Karpas-422 (cell line): ENCODE measurements around the gene ALS2CL. TPM values are rescaled to one million over a fixed set of nuclear protein-coding genes. Genes with fewer than 3 reads are reported as not detected.
A peak's percentile ranks its signal among the peaks of the same experiment; 100 is the strongest.

ENCODE experiments used
- DNase-seq: peaks from one replicate; pipeline ENCODE4 v3.0.0-alpha.2; 2015
- H2AFZ ChIP-seq: fragments of 200-600 bp; sonication (generic); 2 replicates; pipeline ENCODE4 v1.6.1; 2014; ENCODE audit warnings: antibody characterized with exemption, low read length, mixed read lengths
- H3K27ac ChIP-seq: fragments of 200-600 bp; sonication (generic); 2 replicates; pipeline ENCODE4 v1.5.1; 2014; ENCODE audit warnings: mild to moderate bottlenecking, low read length, moderate library complexity
- H3K27me3 ChIP-seq: fragments of 200-600 bp; sonication (generic); 2 replicates; pipeline ENCODE4 v1.6.1; 2014; ENCODE audit warnings: low read length, mixed read lengths
- H3K36me3 ChIP-seq: fragments of 200-600 bp; sonication (generic); 2 replicates; pipeline ENCODE4 v1.6.1; 2014; ENCODE audit warnings: low read length, mixed read lengths; ENCODE audit not compliant: insufficient read depth
- H3K4me1 ChIP-seq: fragments of 200-600 bp; sonication (generic); 2 replicates; pipeline ENCODE4 v1.6.1; 2014; ENCODE audit warnings: mild to moderate bottlenecking, low read length, mixed read lengths
- H3K4me2 ChIP-seq: fragments of 200-600 bp; sonication (generic); 2 replicates; pipeline ENCODE4 v1.6.1; 2014; ENCODE audit warnings: low read length, low read depth, mild to moderate bottlenecking; ENCODE audit not compliant: poor library complexity, severe bottlenecking
- H3K4me3 ChIP-seq: fragments of 200-600 bp; sonication (generic); 2 replicates; pipeline ENCODE4 v1.5.1; 2014; ENCODE audit warnings: mild to moderate bottlenecking, antibody characterized with exemption, low read length, mixed read lengths
- H3K79me2 ChIP-seq: fragments of 200-600 bp; sonication (generic); 2 replicates; pipeline ENCODE4 v1.6.1; 2014; ENCODE audit warnings: mild to moderate bottlenecking, low read length, mixed read lengths
- H3K9ac ChIP-seq: fragments of 200-600 bp; sonication (generic); 2 replicates; pipeline ENCODE4 v1.6.0; 2014; ENCODE audit warnings: low read length
- H3K9me2 ChIP-seq: fragments of 200-600 bp; sonication (generic), shearing (Covaris generic); replicated peaks from 2 replicates; pipeline ENCODE4 v1.6.0; 2014; ENCODE audit warnings: mild to moderate bottlenecking, low read length, moderate library complexity; ENCODE audit not compliant: insufficient read depth
- H3K9me3 ChIP-seq: fragments of 300-700, 200-600 bp; sonication (generic); 2 replicates; pipeline ENCODE4 v1.6.1; 2014; ENCODE audit warnings: low read length, mixed read lengths
- H4K20me1 ChIP-seq: fragments of 200-600 bp; sonication (generic); 2 replicates; pipeline ENCODE4 v1.6.1; 2014; ENCODE audit warnings: mild to moderate bottlenecking, antibody characterized with exemption, low read length, low read depth; ENCODE audit not compliant: insufficient read depth
- total RNA-seq: library from RNA; depleted of rRNA; stranded (reverse); fragments of >200 nt; shearing (Covaris generic); gene quantifications from 2 replicates; pipeline ENCODE4 v1.2.3, GENCODE V29; 2014; ENCODE audit warnings: low replicate concordance

The ALS2CL gene
- total RNA-seq, 1 experiment from 2014 or later = not detected

DNA sequence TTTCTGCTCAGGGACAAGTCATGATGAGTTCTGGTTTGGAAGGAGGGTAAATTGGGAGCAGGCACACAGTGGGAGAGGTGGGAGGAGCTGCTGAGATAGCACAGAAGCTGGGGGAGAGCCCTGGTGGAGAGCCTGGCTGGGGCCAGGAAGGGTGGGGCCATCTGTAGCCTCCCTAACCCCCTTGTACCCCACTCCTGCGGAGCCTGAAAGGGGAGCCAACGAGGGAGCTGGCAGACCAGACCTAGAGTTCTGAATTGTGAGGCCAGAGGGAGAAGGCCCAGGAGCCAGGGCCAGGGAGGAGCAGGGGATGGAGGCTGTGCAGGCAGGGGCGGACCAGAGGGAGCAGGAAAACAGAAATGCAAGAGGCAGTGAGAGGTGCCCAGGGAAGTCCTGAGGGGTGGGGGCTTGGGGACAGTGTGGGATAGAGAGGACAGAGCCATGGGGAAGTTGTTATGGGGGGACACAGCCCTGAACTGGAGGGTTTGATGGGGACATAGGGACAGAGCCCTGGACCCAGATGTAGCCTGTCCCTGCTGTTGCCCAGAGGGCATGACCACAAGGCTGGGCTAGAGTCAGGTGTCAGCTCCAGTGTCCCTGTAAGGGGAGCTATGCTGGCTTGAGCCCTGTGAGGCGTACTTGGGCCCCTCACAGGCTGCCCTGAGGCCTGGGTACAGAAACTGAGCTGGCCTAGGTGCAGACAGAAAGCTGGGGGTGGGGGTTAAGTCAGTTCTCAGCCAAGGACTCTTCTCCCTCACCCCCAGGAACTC is 8.9 kb upstream of the ALS2CL start:
- H4K20me1 ChIP-seq = no peaks in the 10 kb centered on the region
- H3K4me3 ChIP-seq = no peak overlapping the region
- H3K9ac ChIP-seq = no peak overlapping the region
- no peak overlapping the region for H3K4me2 ChIP-seq
- H2AFZ ChIP-seq = no peak overlapping the region
- H3K27ac ChIP-seq = no peak overlapping the region
- H3K9me2 ChIP-seq = no peaks in the 10 kb centered on the region
- no peaks in the 10 kb centered on the region for H3K36me3 ChIP-seq
- no peaks in the 10 kb centered on the region for H3K4me1 ChIP-seq
- no peaks in the 10 kb centered on the region for H3K9me3 ChIP-seq
- H3K79me2 ChIP-seq = no peaks in the 10 kb centered on the region
- no peak for DNase-seq
- H3K27me3 ChIP-seq = no peaks in the 10 kb centered on the region

DNA sequence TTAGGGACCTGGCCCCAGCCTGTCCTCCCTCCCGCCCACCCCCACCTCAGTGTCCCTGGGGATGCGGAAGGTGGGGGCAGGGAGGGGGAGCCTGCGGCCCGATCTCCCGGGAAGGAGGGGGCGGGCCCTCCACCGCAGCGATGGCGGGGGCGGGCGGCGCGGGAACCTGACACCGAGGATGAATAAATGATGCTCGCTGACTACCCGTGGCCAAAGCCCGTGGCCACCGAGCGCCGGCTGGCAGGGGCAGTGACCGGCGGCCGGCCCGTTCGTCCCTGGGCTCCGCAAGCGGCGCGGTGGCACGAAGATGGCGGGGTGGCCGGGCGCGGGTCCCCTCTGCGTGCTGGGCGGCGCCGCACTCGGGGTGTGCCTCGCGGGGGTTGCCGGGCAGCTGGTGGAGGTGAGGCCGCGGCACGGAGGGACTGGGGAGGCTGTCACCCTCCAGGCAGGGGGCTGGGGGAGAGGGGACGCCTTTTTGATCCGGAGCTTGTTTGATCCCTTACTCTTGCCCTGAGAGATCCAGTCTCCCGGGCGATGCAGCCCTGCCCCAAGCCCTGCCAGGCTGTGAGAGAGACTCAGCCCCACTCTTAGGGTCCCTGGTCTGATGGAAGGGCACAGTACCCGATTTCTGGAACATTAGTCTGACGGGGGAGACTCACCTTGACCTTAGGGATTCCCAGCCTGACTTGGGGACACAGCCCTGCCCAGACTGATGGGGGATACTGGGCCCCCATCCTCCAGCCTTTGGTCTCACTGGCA is 7.9 kb upstream of the ALS2CL start, which contains the start of gene TMIE:
Gene TMIE, plus strand, starts transcription at position 212 of the 759 bp plus-strand sequence. Its CDS starts 96 bp downstream, at position 308.
- H3K4me2 ChIP-seq = no peak within 1 kb of the TSS
- H3K27me3 ChIP-seq = no peaks in the 10 kb centered on the region
- H3K27ac ChIP-seq = no peak within 1 kb of the TSS
- H3K9me2 ChIP-seq = no peaks in the 10 kb centered on the region
- no peaks in the 10 kb centered on the region for H3K9me3 ChIP-seq
- no peaks in the 10 kb centered on the region for H3K36me3 ChIP-seq
- no peak within 1 kb of the TSS for H3K9ac ChIP-seq
- H3K4me1 ChIP-seq = no peaks in the 10 kb centered on the region
- no peak within 1 kb of the TSS for H2AFZ ChIP-seq
- H3K79me2 ChIP-seq = no peaks in the 10 kb centered on the region
- no peak within 1 kb of the TSS for H3K4me3 ChIP-seq
- DNase-seq = no peak
- H4K20me1 ChIP-seq = no peaks in the 10 kb centered on the region

DNA sequence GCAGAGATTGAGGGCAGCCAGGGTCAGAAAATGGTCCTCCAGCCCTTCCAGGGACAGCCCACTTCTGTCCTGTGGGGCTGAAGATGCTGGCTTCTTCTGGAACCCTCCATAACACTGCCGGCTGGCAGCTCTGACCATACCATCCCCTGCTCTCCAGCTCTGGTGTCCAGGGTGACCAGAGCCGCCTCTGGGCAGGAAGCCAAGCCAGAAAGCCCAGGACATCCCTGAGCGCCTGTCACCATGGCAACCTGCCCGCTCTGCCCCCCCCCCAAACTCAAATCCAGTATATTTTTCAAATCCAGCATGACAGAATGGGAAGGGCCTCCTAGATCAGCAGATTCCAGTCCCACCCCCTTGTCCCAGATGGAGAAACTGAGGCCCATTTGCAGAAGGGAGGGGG is 7.3 kb upstream of the ALS2CL start:
- Histone ChIP-seq H3K9me2 (no peaks in the 10 kb centered on the region), H4K20me1 (no peaks in the 10 kb centered on the region), H3K27ac (no peak overlapping the region), H3K9ac (no peak overlapping the region), H2AFZ (no peak overlapping the region), H3K36me3 (no peaks in the 10 kb centered on the region), H3K27me3 (no peaks in the 10 kb centered on the region), H3K9me3 (no peaks in the 10 kb centered on the region), H3K79me2 (no peaks in the 10 kb centered on the region), H3K4me1 (no peaks in the 10 kb centered on the region), H3K4me2 (no peak overlapping the region), H3K4me3 (no peak overlapping the region)
- no peak for DNase-seq

DNA sequence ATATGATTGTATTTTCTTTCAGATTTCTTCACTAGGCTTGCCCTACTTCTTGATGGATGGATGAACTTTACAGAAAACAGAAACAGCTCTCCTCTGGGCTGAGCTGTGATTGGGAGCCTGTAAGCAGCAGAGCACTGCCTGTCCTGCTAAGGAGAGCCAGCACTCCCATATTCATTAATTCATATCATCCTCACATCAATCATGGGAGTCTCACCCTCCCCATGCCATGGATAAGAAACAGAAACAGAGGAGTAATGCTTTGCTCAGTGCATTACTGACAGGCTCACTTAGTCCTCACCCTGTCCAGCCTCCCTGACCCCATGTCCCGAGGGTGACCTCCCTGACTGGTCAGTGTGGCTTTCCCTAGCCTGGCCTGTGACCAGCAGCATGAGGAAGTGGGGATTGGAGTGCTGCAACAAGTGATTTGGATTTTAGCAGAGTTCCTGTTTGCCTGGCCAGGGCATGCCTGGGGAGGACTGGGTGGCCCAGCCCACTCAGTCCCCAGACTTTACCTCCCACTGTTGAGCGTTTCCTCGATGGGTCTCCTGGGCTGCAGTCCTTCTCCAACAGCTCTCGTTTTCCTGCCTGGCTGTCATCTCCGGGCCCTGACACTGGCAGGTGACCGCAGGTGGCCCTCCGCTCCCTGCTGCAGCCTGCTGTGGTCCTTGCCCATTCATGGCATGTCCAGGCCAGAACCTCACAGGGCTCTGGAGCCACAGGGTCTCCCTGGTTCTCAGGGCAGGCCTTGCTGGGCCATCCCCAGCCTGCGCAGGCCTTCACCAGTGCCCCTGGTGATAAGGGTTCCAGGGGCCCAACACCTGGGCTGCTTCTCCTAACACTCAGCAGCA is 6.4 kb upstream of the ALS2CL start:
- no peak overlapping the region for H3K4me2 ChIP-seq
- H3K4me1 ChIP-seq = no peaks in the 10 kb centered on the region
- H4K20me1 ChIP-seq = no peaks in the 10 kb centered on the region
- H3K36me3 ChIP-seq = no peaks in the 10 kb centered on the region
- no peak overlapping the region for H3K27ac ChIP-seq
- H3K9me3 ChIP-seq = no peaks in the 10 kb centered on the region
- no peak overlapping the region for H3K9ac ChIP-seq
- H2AFZ ChIP-seq = no peak overlapping the region
- H3K4me3 ChIP-seq = no peak overlapping the region
- H3K27me3 ChIP-seq = no peaks in the 10 kb centered on the region
- H3K9me2 ChIP-seq = no peaks in the 10 kb centered on the region
- H3K79me2 ChIP-seq = no peaks in the 10 kb centered on the region
- DNase-seq = no peak

DNA sequence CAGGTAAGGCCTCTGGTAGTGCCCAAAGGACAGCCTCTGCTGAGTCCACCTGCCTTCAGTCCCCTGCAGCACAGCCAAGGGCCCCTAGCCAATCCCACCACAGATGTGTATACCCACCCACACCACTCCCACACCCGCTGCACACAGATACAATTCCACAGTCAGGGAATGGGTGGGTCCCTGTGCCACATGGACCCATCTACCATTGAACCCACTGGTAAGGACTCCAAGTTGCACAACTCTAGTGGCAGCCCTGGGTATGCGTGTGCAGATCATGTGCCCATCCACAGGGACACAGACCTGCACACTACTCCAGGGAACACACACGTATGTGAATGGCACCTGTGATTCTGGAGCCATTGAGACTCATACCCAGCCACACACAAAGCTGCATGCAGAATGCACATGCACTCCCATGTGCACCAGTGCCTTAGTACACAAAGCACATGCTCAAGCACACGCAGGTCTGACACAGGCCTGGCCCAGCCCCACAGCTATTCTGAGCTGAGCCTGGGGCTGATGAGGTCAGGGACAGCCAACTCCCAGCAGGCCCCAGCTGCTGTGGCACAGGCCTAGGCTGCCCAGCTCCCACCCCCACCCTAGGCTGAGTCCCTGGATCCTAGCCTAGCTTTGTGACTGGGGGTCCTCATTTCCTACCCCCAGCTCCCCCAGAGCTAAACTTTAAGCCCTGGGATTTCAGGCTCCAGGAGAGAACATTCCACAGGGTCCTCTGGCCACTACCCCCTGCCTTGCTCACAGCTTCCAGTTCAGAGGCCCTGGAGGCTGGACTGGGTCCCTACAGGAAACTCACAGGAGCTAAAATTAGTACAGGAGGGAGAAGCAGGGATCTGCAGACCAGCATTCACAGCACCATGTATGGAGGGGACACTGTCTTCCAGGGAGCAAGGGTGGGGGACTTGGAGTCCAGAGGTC is 2.7 kb upstream of the ALS2CL start:
- Histone ChIP-seq H3K9me3 (no peaks in the 10 kb centered on the region), H3K36me3 (no peaks in the 10 kb centered on the region), H3K79me2 (no peaks in the 10 kb centered on the region), H3K4me1 (no peaks in the 10 kb centered on the region), H3K27me3 (no peaks in the 10 kb centered on the region), H3K9ac (no peak overlapping the region), H3K27ac (no peak overlapping the region), H2AFZ (no peak overlapping the region), H3K9me2 (no peaks in the 10 kb centered on the region), H3K4me2 (no peak overlapping the region), H4K20me1 (no peaks in the 10 kb centered on the region), H3K4me3 (no peak overlapping the region)
- DNase-seq = no peak

DNA sequence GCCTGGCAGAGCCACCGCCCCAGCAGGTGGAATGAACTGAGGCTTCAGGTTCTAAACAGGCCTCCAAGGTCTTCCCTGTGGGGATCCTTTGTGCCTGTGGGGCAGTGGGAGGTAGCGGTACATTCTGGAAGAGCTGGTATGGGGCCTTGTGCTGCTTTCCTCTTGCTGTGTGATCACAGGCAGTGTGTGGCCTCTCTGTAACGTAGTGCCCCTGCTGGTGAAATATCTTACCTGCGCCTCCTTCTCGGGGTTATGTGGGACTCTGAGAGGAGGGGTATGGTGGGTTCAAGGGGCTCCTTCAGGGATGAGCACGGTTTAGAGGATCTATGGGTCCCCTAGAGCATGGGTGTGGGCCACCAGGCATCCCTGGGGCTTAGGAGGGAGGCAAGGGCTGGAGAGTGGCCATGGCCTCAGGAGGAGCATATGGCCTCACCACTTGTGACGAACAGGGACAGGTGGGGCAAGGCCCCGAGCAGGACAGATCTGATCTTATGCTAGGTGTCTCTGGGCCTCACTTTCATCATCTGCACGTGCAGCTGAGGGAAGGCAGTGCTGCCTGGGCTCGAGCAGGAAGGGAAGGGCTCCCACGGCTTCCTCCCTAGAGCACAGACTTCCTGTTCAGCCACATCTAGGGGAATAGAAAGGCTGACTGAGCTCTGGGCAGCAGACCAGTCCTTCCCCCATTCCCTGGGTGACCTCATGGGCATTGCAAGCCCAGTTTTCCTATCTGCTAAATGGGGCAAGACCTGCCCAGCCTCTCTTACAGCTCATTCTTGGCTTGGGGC is 1.9 kb upstream of the ALS2CL start:
- no peak overlapping the region for H3K4me3 ChIP-seq
- peak; percentile 70 for DNase-seq
- H3K4me2 ChIP-seq = no peak overlapping the region
- no peaks in the 10 kb centered on the region for H3K27me3 ChIP-seq
- no peaks in the 10 kb centered on the region for H3K9me3 ChIP-seq
- H3K79me2 ChIP-seq = no peaks in the 10 kb centered on the region
- no peak overlapping the region for H3K27ac ChIP-seq
- H4K20me1 ChIP-seq = no peaks in the 10 kb centered on the region
- no peaks in the 10 kb centered on the region for H3K36me3 ChIP-seq
- no peak overlapping the region for H2AFZ ChIP-seq
- H3K9ac ChIP-seq = no peak overlapping the region
- H3K9me2 ChIP-seq = no peaks in the 10 kb centered on the region
- no peaks in the 10 kb centered on the region for H3K4me1 ChIP-seq

DNA sequence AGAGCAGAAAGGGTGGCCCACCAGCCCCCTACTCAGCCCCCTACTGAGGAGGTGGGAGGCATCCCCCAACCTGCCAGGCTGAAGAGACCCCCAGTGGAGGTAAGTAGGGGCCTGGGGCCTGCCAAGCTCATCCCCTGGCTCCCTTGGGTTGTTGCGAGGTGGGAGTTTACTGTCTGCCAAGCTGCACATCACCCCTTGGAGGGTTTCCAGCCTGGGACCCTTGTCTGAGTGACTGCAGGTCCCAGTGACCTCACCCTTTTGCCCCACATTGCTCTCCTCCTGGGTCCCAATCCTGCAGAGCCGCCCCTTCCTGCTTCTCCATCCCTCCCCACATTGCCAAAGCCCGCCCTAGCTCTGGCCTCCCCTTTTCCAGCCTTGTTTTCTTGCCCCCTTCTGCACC is 1.0 kb upstream of the ALS2CL start:
- no peaks in the 10 kb centered on the region for H3K9me3 ChIP-seq
- no peaks in the 10 kb centered on the region for H3K79me2 ChIP-seq
- DNase-seq = no peak
- no peak overlapping the region for H3K9ac ChIP-seq
- no peaks in the 10 kb centered on the region for H3K36me3 ChIP-seq
- no peak overlapping the region for H3K4me2 ChIP-seq
- no peaks in the 10 kb centered on the region for H3K9me2 ChIP-seq
- H3K4me1 ChIP-seq = no peaks in the 10 kb centered on the region
- H4K20me1 ChIP-seq = 0 out of 2 replicates have a peak, but pooled peaks cover under 1% of the 10 kb centered on the region
- H2AFZ ChIP-seq = no peak overlapping the region
- H3K27me3 ChIP-seq = no peaks in the 10 kb centered on the region
- H3K4me3 ChIP-seq = no peak overlapping the region
- H3K27ac ChIP-seq = no peak overlapping the region
